Measurements from ENCODE around the gene SLC44A1.

- TF ChIP-seq CTCF (IDR thresholded peaks at IDR 0.05) (no peak), POLR2A (IDR thresholded peaks at IDR 0.05; ENCODE audit: low read depth) (no peak)
Observed at GRCh38 chr9:105283795-105284194, 39.3 kb downstream of the SLC44A1 start.

Data from esophagus muscularis mucosa (tissue), 3 donors.